K562 (cell line): ENCODE data around the gene SBNO1.

Experiments used
- CREM ChIP-seq: IDR thresholded peaks from 2 replicates; pipeline ENCODE4 v1.6.1; 2014; ENCODE audit warnings: antibody characterized with exemption, low read depth
- CTCF ChIP-seq, 3 experiments: IDR thresholded peaks in 2 of 3; conservative IDR thresholded peaks in 1 of 3; 2 replicates each; pipeline ENCODE4 v1.5.1; 2011 to 2012; ENCODE audit warnings: low read length in 3 of 3, mild to moderate bottlenecking in 3 of 3, control low read depth in 2 of 3, improper control_type of control experiment in 1 of 3, inconsistent platforms in 1 of 3, low read depth in 1 of 3, mixed read lengths in 1 of 3, moderate library complexity in 1 of 3; ENCODE audit not compliant: insufficient read depth in 2 of 3
- ELK1 ChIP-seq: sonication (generic); formaldehyde crosslinking; IDR thresholded peaks from 2 replicates; pipeline ENCODE4 v1.8.1; 2022; ENCODE audit warnings: missing genetic modification reagents
- KDM1A ChIP-seq, 2 experiments: fragments of 450-650 bp; IDR thresholded peaks; 2 replicates each; pipeline ENCODE4 v1.6.1; 2016; ENCODE audit warnings: mild to moderate bottlenecking in 2 of 2
- KHSRP ChIP-seq: fragments of 450-650 bp; IDR thresholded peaks from 2 replicates; pipeline ENCODE4 v1.6.1; 2017
- POLR2AphosphoS5 ChIP-seq: IDR thresholded peaks from 2 replicates; pipeline ENCODE4 v1.6.1; 2011; ENCODE audit warnings: mild to moderate bottlenecking, low read depth, low read length, moderate library complexity; ENCODE audit not compliant: control insufficient read depth, insufficient read depth
- PRDM10 ChIP-seq: fragments of 450-650 bp; IDR thresholded peaks from 2 replicates; pipeline ENCODE4 v1.6.1; 2018; ENCODE audit not compliant: partially characterized antibody
- SP1 ChIP-seq: sonication (generic); formaldehyde crosslinking; IDR thresholded peaks from 2 replicates; pipeline ENCODE4 v1.8.1; 2022; ENCODE audit warnings: mild to moderate bottlenecking, missing genetic modification reagents
- TAF1 ChIP-seq: IDR thresholded peaks from 2 replicates; pipeline ENCODE4 v1.6.1; 2011; ENCODE audit warnings: mild to moderate bottlenecking, low read length, moderate library complexity; ENCODE audit not compliant: insufficient read depth, control insufficient read depth, severe bottlenecking; ENCODE audit errors: extremely low read depth
- ZNF232 ChIP-seq: sonication (generic); formaldehyde crosslinking; IDR thresholded peaks from 2 replicates; pipeline ENCODE4 v1.8.0; 2022; ENCODE audit warnings: mild to moderate bottlenecking, missing genetic modification reagents
- ZNF592 ChIP-seq: fragments of 450-650 bp; IDR thresholded peaks from 2 replicates; pipeline ENCODE4 v1.6.1; 2017; ENCODE audit warnings: antibody characterized with exemption, mild to moderate bottlenecking

- TF ChIP-seq KHSRP = no peak
- TF ChIP-seq KDM1A (IDR thresholded peaks at IDR 0.05) = no peak
- no peak for TF ChIP-seq ZNF232
- no peak for TF ChIP-seq SP1 (CRISPR knock-in tag)
- TF ChIP-seq CTCF (IDR thresholded peaks at IDR 0.05 in 2 of 3, conservative IDR thresholded peaks at IDR 0.05 in 1 of 3; ENCODE audit: insufficient read depth in 2 of 3, low read depth in 1 of 3, low read length in 3 of 3) = no peak
- TF ChIP-seq POLR2AphosphoS5 = no peak
- no peak for TF ChIP-seq TAF1
- no peak for TF ChIP-seq ELK1 (CRISPR knock-in tag)
- TF ChIP-seq PRDM10 = no peak
- TF ChIP-seq ZNF592 = no peak
- no peak for TF ChIP-seq CREM
Observed at GRCh38 chr12:123283461-123283860, 81.2 kb downstream of the SBNO1 start.
